Psoas muscle (tissue), 8 donors: ENCODE measurements around the gene LRBA. TPM values are rescaled to one million over a fixed set of nuclear protein-coding genes. Genes with fewer than 3 reads are reported as not detected.

Experiments used
- ATAC-seq, 4 donors: fragments of 200-7000 bp; cut with Tn5 transposase; one replicate each; pipeline ENCODE4 v1.9.1; 2020; ENCODE audit warnings: moderate library complexity in 3 of 4, mild to moderate bottlenecking in 2 of 4
- DNase-seq, 2 donors: peaks; one replicate each; pipeline ENCODE4 v3.0.0-alpha.2; 2020
- H3K27ac ChIP-seq: fragments of 200-600 bp; one replicate; pipeline ENCODE4 v1.8.0; 2022
- H3K27me3 ChIP-seq, 3 donors: fragments of 200-600 bp in 1 of 3; one replicate each; pipeline versions ENCODE4 v1.6.1 to v1.8.0; 2013 to 2022; ENCODE audit warnings: low read length in 2 of 3, mild to moderate bottlenecking in 2 of 3, moderate library complexity in 1 of 3; ENCODE audit not compliant: insufficient read depth in 3 of 3
- H3K36me3 ChIP-seq, 2 donors: fragments of 200-600 bp in 1 of 2; one replicate each; pipeline versions ENCODE4 v1.6.1 to v1.8.0; 2013 to 2022; ENCODE audit warnings: low read depth in 1 of 2, mild to moderate bottlenecking in 1 of 2, moderate library complexity in 1 of 2; ENCODE audit not compliant: insufficient read depth in 1 of 2
- H3K4me1 ChIP-seq: fragments of 200-600 bp; one replicate; pipeline ENCODE4 v1.8.0; 2022
- H3K4me3 ChIP-seq: fragments of 200-600 bp; one replicate; pipeline ENCODE4 v1.8.0; 2022; ENCODE audit warnings: mild to moderate bottlenecking
- H3K9me3 ChIP-seq: fragments of 200-600 bp; one replicate; pipeline ENCODE4 v1.8.0; 2022
- CTCF ChIP-seq: fragments of 200-600 bp; IDR thresholded peaks from one replicate; pipeline ENCODE4 v1.8.0; 2022; ENCODE audit warnings: antibody characterized with exemption
- WGBS, 3 donors: extraction: QIAGEN DNeasy Blood & Tissue Kit; methylation state at CpG; one replicate each; pipeline versions ENCODE4 v1.1.6 to v1.1.7; 2013; 5-methylcytosine and 5-hydroxymethylcytosine counted together
- intact Hi-C, 2 donors: fragments of 100-400 bp; cut with DNase I; formaldehyde crosslinking; loops; one replicate each; pipeline versions ENCODE4 v1.11.0 to v1.14.2; 2022
- polyA plus RNA-seq, 3 donors: library from polyadenylated mRNA; stranded (reverse); fragments of 200-250 nt; gene quantifications; one replicate each; pipeline ENCODE4 v1.2.3, GENCODE V29; 2013
- total RNA-seq, 4 donors: library from RNA; stranded (reverse); fragmentation: NEBNext Ultra II Directional in 2 of 4; extraction: Animal tissue kit (Norgen Biotek cat#: 25700) in 2 of 4; gene quantifications; one replicate each; pipeline versions ENCODE4 v1.2.1 to v1.2.4, GENCODE V29; 2021 to 2023
- donor health status: healthy with polysubstance abuse.
- donor health status: DM: no; HTN: no; CAD: no; lungs with moderate emphysema.
- donor health status: Bipolar disorder and iron deficiency.
- donor health status: healthy.
- donor health status: DM: yes; HTN: yes; CAD: no.
- donor health status: DM: no; HTN: no; CAD: no.
- donor health status: DM: no; HTN: no; CAD: no.
- donor health status: DM: yes; HTN: yes; CAD: no.

Gene LRBA
- total and polyA plus RNA-seq, 7 donors = 2.9 to 10.6 (median 6.4) TPM

GRCh38 chr4:150265806-150266205 is 749.3 kb downstream of the LRBA start:
- Histone ChIP-seq H3K27me3 (no peaks in the 10 kb centered on the region), H3K4me1 (no peaks in the 10 kb centered on the region), H3K4me3 (no peak overlapping the region), H3K27ac (no peak overlapping the region), H3K9me3 (no peaks in the 10 kb centered on the region), H3K36me3 (peaks cover 0 to 12% of the 10 kb centered on the region in 2 donors)
- intact Hi-C loops = no loop called here
- no peak for ATAC-seq
- no peak for DNase-seq
- TF ChIP-seq CTCF = no peak
- WGBS, 3 donors = 93 to 100% (median 100%) methylated on average over 1 of the region's 1 CpG

GRCh38 chr4:150264595-150265161 is 750.4 kb downstream of the LRBA start:
- DNase-seq = no peak
- WGBS, 3 donors = 82 to 89% (median 83%) methylated on average over 6 of the region's 6 CpGs
- no peak for TF ChIP-seq CTCF
- no peaks in the 10 kb centered on the region for H3K9me3 ChIP-seq
- no peaks in the 10 kb centered on the region for H3K27me3 ChIP-seq
- H3K4me3 ChIP-seq = no peak overlapping the region
- H3K36me3 ChIP-seq = peaks cover 0 to 12% of the 10 kb centered on the region in 2 donors
- H3K4me1 ChIP-seq = no peaks in the 10 kb centered on the region
- intact Hi-C loops = no loop called here
- ATAC-seq = no peak
- H3K27ac ChIP-seq = no peak overlapping the region

GRCh38 chr4:150262611-150263010 is 752.5 kb downstream of the LRBA start:
- 72 to 85% (median 79%) methylated on average over 6 of the region's 6 CpGs for WGBS, 3 donors

GRCh38 chr4:150261571-150261970 is 753.5 kb downstream of the LRBA start:
- TF ChIP-seq CTCF = no peak
- no peak overlapping the region for H3K27ac ChIP-seq
- intact Hi-C loops = no loop called here
- no peaks in the 10 kb centered on the region for H3K27me3 ChIP-seq
- H3K9me3 ChIP-seq = no peaks in the 10 kb centered on the region
- WGBS, 3 donors = 75 to 91% (median 80%) methylated on average over 2 of the region's 2 CpGs
- H3K4me3 ChIP-seq = no peak overlapping the region
- peaks cover 0 to 12% of the 10 kb centered on the region in 2 donors for H3K36me3 ChIP-seq
- no peaks in the 10 kb centered on the region for H3K4me1 ChIP-seq
- no peak for DNase-seq
- no peak for ATAC-seq

More at GRCh38 chr4:150262611-150263010, 752.5 kb downstream of the LRBA start:
- intact Hi-C loops = no loop called here
- Histone ChIP-seq H3K36me3 (peaks cover 0 to 12% of the 10 kb centered on the region in 2 donors), H3K27me3 (no peaks in the 10 kb centered on the region), H3K4me1 (no peaks in the 10 kb centered on the region), H3K27ac (no peak overlapping the region), H3K4me3 (no peak overlapping the region), H3K9me3 (no peaks in the 10 kb centered on the region)
- no peak for DNase-seq
- no peak for TF ChIP-seq CTCF
- no peak for ATAC-seq
